NCI-H460 (cell line): ENCODE measurements around the gene SLFN12L. TPM values are rescaled to one million over a fixed set of nuclear protein-coding genes. Genes with fewer than 3 reads are reported as not detected.
"Not testable (repeated sequence)": the region's sequence is repeated elsewhere in the genome, so short reads cannot be mapped to it uniquely, and the experiment has no call there.

Experiments
- DNase-seq: peaks from one replicate; pipeline ENCODE4 v3.0.0-alpha.2; 2016; ENCODE audit warnings: low read depth; ENCODE audit errors: extremely low read depth
- total RNA-seq: library from RNA; depleted of rRNA; stranded (reverse); fragments of >200 nt; shearing (Covaris generic); gene quantifications from 2 replicates; pipeline ENCODE4 v1.2.3, GENCODE V29; 2014

The SLFN12L gene
- total RNA-seq, 1 experiment from 2014 or later = not detected

DNA sequence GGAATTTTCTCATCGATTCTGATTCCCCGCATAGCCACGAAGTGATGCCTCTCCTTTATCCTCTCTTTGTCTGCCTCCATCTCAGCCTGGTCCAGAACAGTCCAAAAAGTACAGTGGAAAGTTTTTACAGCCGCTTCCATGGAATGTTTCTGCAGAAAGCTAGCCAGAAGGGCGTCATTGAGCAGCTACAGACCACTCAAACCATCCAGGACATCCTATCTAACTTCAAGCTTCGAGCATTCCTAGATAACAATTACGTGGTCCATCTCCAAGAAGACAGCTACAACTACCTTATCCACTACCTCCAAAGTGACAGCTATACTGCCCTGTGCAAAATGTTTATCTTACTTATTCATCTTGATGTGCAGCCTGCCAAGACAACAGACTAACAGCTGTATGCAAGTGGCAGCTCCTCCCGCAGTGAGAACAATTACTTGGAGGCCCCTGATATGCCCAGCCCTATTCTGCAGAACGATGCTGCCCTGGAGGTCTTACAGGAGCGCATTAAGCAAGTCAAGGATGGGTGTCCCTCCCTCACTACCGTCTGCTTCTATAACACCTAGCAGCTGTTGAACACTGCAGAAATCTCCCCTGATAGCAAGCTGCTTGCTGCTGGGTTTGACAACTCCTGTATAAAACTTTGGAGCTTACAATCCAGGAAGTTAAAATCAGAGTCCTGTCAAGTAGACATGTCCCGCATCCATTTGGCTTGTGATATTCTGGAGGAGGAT, 38.9 kb downstream of the SLFN12L start:
- DNase-seq = no peak

DNA sequence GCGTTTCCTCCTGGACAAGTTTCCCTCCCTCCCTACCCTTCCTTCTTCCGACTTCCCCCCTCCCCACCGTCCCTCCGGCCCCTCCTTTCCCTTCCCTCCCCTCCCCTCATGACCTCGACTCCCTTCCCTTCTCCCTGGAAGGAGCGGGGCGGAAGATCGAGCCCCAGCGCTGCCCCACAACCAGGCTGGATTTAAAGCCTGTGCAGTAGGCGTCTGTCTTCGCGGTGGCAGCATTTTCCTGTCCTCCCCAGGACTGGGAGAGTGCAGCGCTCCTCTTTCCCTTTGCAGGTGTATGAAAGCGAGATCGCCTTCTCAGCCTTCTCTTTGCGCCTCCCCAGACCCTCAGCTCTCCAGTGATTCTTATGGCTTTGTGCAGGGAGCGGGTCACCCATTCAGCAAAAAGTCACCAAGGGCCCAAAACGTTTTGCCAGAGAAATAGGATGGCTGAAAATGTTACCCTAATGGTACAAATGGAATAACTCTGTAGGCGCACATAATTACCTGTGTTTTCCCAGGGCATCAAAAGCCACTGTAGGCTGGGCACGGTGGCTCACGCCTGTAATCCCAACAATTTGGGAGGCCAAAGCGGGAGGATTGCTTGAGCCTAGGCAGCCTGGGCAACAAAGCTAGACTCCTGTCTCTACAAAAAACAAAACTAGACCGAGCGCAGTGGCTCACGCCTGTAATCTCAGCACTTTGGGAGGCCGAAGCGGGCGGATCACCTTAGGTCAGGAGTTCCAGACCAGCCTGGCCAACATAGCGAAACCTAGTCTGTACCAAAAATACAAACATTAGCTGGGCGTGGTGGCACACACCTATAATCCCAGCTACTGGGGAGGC, 40.8 kb downstream of the SLFN12L start:
- DNase-seq = no peak

DNA sequence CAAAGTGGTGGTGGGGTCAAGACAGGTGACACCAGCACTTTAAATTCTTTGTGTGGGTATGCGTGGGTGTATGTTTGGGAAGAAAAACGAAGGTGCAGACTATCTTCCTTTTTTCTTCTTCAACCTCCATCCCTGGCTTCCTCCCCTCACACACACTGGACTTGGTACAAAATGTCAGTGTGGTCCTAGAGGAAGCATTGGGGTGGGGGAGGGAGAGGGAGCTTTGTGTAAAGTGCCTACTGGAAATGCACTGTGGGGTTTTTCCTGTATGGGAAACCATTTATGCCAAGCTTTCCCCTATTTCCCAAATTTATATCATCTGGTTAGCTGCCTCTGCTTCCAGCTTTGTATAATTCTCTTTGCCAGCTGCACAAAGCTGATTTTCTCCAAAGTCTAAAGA, 44.4 kb downstream of the SLFN12L start:
- DNase-seq = no peak

DNA sequence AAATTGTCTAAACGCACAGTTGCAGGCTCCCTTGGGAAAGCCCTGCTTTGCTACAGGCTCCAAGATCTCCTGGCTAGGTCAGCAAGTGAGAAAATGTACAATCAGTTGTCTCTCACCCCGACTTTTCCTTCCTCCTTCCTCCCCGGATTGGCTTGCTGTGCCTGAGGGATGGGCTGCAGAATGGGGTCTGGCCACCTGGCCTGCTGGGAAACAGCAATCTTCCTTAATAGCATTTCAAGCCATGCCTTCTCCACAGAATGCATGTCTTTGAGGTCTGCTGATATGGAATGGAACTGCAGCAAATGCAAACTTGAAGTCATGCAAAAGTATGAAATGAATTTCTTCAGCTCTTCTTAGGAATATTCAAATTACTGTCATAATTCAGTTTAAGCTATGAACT, 46.1 kb downstream of the SLFN12L start:
- DNase-seq = no peak

DNA sequence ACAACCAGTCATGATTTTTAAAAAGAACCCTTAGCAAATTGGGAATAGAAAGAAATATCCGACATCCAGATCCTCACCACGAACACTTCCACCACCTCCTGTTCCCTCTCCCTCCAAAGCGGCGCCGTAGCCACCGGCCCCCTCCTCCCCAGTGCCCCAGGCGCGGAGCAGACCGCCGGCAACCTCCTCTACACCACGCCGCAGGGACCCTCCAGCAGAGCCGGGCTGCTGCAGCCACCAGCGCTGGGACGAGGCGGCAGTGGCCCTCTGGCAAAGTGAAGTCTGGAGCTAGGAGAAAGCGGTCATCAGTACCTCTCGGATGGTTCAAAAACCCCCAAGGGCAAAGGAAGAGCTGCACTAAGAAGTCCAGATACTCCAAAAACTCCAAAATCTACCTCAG, 47.5 kb downstream of the SLFN12L start:
- DNase-seq = no peak

DNA sequence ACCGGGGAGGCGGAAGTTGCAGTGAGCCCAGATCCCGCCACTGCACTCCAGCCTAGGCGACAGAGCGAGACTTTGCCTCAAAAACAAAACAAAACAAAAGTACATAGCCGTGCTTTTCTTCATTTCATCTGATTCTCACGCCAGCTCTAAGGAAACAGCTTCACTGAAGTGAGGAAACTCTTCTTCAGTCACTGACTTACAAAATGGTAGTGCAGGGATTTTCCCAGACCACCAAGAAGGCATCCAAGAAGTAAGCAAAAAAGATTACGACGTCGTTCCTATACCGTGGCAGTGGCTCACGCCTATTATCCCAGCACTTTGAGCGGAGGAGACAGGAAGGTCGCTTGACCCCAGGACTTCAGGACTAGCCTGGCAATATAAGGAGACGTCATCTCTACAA, 48.5 kb downstream of the SLFN12L start:
- DNase-seq = no peak

DNA sequence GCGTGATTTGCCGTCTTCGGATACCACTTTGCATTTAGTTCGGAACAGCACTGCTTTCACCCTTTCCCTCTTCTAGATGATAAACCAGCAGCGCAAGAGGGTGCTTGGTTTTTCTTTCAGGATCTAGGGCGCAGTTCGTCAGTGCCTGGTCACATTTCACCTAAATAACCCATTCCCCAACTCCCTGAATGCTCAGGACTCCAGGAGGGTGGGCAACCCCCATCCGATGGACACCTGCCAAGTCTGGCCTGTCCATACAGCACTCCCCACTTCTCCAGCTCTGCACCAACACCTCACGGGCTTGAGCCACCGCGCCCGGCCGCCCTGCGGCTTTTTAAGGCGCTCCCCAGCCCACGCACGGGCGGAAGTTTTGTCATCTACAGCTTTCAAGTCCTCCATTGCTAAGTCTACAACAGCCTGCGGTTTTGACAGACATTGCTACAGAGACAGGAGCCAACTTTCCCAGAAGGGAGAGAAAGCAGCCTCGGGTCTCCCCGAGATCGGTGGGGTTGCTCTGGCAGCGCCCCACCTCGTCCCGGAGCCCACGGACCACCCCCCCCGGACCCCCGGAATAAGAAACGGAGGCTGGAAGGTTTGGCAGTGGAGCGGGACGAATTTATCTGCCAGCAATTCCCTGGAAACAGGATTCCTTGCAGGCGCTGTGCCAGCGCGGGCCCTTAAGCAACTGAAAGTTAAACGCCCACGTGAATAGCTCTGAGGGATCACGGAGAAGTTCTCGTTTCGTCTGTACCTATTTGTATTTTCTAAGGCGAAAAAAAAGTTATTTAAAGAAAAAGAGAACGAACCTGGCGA, 50.4 kb downstream of the SLFN12L start:
- no peak for DNase-seq

DNA sequence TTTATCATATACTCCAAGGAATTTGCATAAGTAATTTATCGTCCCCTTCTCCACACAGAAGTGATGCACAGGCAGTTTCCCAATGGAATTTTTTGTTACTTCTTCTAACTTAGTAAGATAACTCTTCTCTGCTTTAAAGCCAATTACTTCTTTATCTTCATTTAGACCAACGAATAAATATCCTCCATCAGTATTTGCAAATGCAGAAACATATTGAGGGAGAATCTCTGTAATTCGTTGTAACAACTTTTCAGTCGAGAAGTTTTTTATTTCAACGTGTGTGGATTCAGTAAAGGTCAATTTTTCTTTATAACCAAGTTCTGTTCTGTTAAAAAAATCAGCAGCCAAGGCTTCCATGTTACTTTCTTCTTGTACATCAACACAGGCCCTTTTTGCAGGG, 58.2 kb downstream of the SLFN12L start:
- no peak for DNase-seq

DNA sequence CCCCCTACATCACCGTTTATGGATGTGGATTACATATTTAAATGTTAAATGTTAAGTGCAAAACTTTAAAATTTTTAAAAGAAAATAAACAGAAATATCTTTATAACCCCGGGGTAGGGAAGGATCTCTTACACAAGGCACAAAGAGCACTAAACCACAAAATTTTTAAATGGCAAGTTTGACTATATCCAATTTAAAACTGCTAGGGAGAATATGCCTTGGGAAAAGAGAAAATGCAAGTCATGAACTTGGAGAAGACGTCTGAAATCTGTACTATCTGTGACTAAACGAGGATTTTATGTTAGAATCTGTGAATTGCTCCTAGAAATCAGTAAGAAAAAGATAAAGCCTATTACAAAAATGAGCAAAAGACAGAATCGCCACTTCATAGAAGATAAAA, 60.2 kb downstream of the SLFN12L start:
- DNase-seq = no peak

DNA sequence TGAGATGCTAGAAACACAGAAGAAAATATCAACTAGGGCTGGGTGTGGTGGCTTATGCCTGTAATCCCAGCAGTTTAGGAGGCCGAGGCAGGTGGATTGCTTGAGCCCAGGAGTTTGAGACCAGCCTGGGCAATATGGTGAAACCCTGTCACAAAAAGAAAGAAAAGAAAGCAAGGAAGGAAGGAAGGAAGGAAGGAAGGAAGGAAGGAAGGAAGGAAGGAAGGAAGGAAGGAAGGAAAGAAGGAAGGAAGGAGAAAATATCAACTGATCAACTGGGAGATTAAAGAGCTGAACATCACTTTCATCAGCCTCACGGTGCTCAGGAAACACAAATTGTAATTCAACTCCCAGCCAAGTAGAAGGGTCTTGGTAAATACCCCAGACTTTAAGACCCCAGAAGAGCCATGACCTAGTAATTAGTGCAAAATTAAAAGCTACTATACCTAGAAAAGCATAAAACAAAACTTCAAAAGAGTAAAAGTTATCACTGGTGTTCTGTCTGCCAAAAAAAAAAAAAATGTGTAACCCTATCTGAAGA, 61.1 kb downstream of the SLFN12L start:
- no peak for DNase-seq

DNA sequence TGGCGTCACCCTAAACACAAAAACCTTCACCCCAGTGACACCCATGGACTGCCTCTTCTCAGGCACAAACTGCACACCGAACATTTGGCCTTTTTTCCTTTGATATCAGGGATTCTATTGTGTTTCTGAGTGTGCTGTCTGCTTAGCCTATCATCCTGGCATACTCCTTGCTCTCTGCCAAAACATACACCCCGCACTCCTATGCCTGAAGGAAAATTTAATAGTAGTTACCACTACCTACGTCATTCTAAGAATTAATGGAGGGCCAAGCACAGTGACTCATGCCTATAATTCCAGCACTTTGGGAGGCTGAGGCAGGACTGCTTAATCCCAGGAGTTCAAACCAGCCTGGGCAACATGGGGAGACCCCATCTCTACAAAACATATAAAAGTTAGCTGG, 69.0 kb downstream of the SLFN12L start:
- no peak for DNase-seq

DNA sequence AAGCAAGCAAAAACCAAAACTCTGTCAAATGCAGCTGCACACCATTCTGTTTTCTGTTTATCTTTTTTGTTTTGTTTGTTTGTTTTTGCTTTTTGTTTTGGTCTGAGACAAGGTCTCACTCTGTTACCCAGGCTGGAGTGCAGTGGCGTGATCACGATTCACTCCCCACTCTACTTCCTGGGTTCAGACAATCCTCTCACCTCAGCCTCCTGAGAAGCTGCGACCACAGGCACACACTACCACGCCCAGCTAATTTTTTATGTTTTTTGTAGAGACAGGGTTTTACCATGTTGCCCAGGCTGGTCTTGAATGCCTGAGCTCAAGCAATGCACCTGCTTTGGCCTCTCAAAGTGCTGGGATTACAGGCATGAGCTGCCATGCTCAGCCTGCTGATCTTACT, 69.7 kb downstream of the SLFN12L start:
- no peak for DNase-seq

DNA sequence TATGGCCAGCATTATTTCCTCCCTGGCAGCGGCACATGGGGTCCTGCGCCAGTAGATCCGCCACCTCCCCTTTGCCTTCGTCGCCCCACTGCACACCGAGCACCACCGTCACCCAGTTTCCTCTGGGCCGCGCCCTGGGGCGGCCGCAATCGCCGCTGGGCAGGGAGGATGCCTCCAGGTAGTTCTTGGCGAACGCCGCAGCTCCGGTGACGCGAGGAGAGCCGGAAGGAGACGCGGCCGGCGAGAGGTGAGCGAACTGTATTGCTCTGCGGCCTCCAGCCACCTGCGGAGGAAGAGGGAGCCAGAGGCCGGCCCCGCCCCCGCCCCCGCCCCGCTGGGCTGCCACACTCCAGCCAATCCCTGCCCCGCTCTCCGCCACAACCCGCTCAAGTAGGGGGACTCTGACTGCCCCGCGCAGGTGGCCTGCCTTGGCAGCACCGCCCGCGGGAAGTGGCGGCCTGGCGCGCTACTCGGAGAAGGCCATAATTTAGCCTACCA, 77.1 kb downstream of the SLFN12L start:
- DNase-seq = peak; percentile 6

DNA sequence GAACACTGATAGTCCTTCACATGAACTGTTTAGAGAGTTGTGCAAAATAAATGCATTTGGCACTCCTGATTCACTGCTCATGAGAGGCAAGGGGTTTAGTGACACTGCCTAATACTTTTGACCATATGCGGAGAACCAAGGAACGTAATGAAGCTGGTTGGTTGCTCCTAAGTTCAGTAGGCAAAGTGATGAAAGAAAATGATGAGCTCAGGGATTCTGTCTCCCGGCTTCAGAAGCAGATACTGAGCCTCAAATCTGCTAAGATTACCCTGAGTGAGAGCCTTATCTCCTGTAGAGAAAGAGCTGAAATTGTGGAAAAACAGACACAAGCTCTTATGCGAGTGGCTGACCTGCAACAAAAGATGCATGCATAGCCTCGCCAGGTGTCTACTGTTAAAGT, 83.4 kb downstream of the SLFN12L start:
- DNase-seq = not testable (repeated sequence)

DNA sequence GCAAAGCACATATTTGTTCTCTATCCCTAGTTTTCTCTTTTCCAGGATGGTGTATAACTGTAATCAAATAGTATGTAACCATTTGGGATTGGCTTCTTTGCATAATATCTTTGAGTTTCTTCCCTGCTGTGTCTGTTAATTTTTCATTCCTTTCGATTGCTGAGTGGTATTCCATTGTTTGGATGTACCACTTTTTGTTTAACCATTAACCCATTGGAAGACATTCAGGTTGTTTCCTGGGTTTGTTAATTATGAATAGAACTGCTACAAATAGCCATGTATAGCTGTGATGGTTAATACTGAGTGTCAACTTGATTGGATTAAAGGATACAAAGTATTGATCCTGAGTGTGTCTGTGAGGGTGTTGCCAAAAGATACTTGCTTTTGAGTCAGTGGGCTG, 84.3 kb downstream of the SLFN12L start:
- no peak for DNase-seq

DNA sequence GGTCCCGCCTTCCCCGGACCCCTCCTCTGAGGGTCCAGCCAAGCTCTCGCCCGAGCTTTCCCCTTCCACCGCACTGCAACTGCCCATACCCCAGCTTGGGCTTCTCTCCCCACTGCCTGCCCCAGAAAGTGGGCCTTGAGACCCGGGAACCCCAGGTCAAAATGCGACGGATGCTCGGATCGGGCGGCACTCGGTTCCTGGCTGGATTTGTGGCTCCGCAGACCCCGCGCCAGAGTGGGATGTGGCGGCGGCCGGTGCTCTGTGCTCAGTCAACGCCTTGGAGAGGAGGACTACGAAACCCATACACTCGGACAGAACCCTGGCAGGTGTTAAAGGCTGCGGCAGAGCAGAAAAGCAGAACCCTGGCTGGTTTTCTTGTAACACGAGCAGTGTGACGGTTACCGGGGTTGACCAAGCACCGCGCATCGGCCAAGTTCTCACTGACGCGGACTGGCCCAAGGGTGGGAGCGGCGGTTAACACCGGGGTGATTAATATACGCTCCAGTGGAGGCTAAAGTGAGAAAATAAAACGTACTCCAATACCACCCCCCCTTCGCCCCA, 88.0 kb downstream of the SLFN12L start:
- DNase-seq = no peak

DNA sequence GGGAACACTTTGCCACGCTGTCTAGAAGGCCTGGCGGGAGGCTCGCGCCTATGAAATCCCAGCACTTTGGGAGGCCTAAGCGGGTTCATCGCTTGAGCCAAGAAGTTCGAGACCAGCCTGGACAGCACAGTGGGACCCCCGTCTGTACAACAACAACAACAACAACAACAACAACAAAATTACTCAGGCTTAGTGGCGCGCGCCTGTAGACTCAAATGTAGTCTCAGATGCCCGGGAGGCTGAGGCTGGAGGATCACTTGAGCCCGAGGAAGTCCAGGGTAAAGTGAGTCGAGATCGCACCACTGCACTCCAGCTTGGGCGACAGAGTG, 88.6 kb downstream of the SLFN12L start:
- DNase-seq = no peak

DNA sequence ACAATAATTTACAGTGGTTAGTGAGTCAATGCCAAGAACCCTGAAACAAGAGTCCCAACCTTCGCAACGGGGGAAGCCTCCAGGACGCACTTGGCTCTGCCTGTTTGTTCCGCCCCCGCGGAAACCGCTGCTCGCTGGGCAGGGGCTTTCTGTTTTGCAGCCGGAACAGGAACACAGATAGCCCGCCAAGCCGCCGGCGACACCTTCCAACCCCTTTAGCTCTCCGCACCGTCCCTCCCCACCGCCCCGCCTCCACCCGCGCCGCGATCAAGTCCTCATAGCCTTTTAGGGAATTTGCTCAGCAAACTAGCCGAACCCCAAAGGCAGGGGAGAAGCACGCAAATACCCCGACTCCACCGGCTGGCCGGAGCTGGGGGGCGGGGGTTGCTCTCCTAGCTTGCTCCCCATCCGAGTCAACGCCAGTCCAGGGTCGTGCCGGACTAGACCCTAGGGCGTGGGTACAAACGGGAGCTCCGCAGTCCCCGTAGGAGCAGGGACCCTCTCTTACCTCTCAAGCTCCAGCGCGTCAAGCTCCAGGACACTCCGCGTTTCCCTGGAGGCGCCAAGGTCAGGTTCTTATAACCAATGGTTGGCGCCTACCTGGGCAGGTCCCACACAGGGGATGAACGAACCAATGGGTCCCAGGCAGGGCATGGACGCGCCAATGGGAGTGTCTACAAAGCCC, 89.1 kb downstream of the SLFN12L start, which contains the start of gene SLFN13:
Gene SLFN13 (minus strand): TSS at position 553 of the 685 bp plus-strand sequence. CDS start 3,086 bp downstream, outside the sequence.
- DNase-seq = peak; percentile 11

DNA sequence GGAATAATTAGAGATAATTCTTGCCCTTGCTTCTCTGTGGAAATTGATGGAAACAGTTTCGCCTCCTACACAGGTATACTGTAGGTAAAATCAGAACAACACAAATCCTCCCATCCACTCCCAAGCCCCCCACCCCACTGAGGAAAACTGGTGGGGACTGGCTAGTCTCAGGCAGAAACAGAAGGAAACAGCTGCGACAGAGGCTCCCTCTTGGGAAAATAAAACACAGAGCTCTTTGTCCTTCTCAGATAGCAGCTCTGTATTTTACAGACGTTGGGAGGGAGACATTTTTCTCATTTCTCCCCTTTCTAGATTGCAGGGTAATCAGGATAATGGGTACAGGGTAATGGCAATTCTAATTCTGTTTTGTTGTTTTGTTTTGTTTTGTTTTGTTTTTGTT, 90.0 kb downstream of the SLFN12L start:
- DNase-seq = no peak

DNA sequence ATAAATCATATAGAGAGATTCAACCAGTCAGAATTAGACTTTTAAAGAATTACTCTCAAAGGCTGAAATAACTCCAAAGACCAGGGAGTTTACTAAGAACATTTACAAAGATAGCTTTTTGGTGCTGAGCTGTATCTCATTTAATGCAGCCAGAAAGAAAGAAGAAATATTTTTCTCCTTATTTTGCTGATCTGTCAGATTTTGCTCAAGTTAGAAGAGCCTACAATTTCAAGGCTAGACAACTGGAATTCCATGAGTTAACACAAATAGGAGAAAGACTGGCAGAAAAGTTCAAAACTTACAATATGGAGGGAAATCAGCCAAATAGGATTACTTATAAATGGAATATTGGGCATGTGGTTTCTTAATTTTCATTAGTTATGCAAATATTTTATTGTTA, 99.0 kb downstream of the SLFN12L start:
- no peak for DNase-seq
